ENCODE results near the gene GFPT1. TPM values are rescaled to one million over a fixed set of nuclear protein-coding genes. Genes with fewer than 3 reads are reported as not detected.

Gene GFPT1
- total RNA-seq, 6 donors from 2014 or later: 16.1 to 99.0 (median 38.5) TPM

GRCh38 chr2:69271831-69272257 is 115.2 kb downstream of the GFPT1 start:
- 41 to 46% methylated on average over 3 of the region's 3 CpGs for WGBS, 2 donors
- TF ChIP-seq EP300 (IDR thresholded peaks at IDR 0.05) (no peak), POLR2AphosphoS5 (IDR thresholded peaks at IDR 0.05) (no peak), CTCF (IDR thresholded peaks at IDR 0.05) (no peak), POLR2A (IDR thresholded peaks at IDR 0.05) (no peak)
- Histone ChIP-seq H3K36me3 (no peaks in the 10 kb centered on the region), H3K27me3 (no peaks in the 10 kb centered on the region), H3K4me3 (no peak overlapping the region), H3K27ac (no peak overlapping the region), H3K9me3 (no peaks in the 10 kb centered on the region), H3K4me1 (peaks cover 0 to 6% (median 2%) of the 10 kb centered on the region in 4 donors)
- peak in 1 of 2 donors; percentile 36 for DNase-seq
- ATAC-seq (ENCODE audit: low FRiP score in 2 of 2): peak in 1 of 2 donors; percentile 84

Small RNA genes lying within 50 kb of the gene (small RNA-seq; reads per million reads assigned to genes)
- gene RF00019: 0 reads per million in 4 donors

Other genes starting within 250 kb of the GFPT1 start
- 10 to 100 TPM; 23.0 to 49.8 (median 38.6) TPM for gene NFU1, start 50.2 kb upstream of the GFPT1 start, total RNA-seq